ENCODE data around the gene GPC6.

GPC6 gene

GRCh38 chr13:93882086-93882651 lies 655.6 kb downstream of the GPC6 start:
- H3K4me2 ChIP-seq (ENCODE audit: low read depth, low read length, poor library complexity, severe bottlenecking): no peak overlapping the region

DNA sequence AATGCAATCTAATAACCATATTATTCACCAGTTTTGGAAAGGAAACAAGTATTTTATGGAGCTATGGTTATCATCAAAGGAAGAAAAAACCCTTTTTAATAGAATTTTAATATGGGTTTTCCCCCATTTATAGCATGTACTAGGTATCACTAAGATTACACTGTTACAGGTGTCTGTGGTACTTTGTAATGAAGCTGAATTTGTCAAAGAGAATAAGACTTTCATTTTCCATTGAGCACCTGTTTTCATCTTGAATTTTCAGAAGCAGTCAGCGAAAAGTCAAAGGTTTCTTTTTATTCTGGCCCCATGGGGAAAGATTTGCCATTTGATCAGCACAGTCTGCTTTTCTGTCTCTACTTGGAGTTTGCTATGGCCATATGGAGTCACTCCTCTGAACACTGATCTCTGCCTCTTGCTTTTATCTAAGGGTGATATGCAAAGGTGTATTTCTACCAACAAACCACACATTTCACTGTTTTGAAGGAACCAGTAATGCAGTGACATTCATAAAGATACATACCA lies 662.9 kb downstream of the GPC6 start:
- Histone ChIP-seq H2AFZ (ENCODE audit: low read depth, low read length, severe bottlenecking) (no peak overlapping the region), H3F3A (ENCODE audit: insufficient read depth) (no peaks in the 10 kb centered on the region), H3K27me3 (ENCODE audit: low read length) (no peaks in the 10 kb centered on the region), H3K4me2 (ENCODE audit: low read depth, low read length, poor library complexity, severe bottlenecking) (no peak overlapping the region), H4K20me1 (ENCODE audit: low read depth, low read length) (no peaks in the 10 kb centered on the region), H3K9me2 (replicated peaks; ENCODE audit: insufficient read depth, low read length) (no peaks in the 10 kb centered on the region), H3K4me3 (ENCODE audit: insufficient read depth, low read length, poor library complexity, severe bottlenecking) (no peak overlapping the region), H3K27ac (ENCODE audit: low read depth, low read length) (no peak overlapping the region), H3K9ac (ENCODE audit: low read length) (no peak overlapping the region), H3K36me3 (ENCODE audit: low read length) (no peaks in the 10 kb centered on the region), H3K79me2 (ENCODE audit: insufficient read depth, low read length) (no peaks in the 10 kb centered on the region), H3K9me3 (ENCODE audit: insufficient read depth, low read length) (no peaks in the 10 kb centered on the region)
- TF ChIP-seq EZH2phosphoT487 (conservative IDR thresholded peaks at IDR 0.05; ENCODE audit: low read length) (no peak), CTCF (IDR thresholded peaks at IDR 0.05; ENCODE audit: insufficient read depth, low read length, poor library complexity, severe bottlenecking) (no peak)

More at GRCh38 chr13:93882086-93882651, 655.6 kb downstream of the GPC6 start:
- no peaks in the 10 kb centered on the region for H3K79me2 ChIP-seq (ENCODE audit: insufficient read depth, low read length)
- no peaks in the 10 kb centered on the region for H4K20me1 ChIP-seq (ENCODE audit: low read depth, low read length)
- no peak overlapping the region for H3K27ac ChIP-seq (ENCODE audit: low read depth, low read length)
- no peaks in the 10 kb centered on the region for H3F3A ChIP-seq (ENCODE audit: insufficient read depth)
- H3K9me2 ChIP-seq (replicated peaks; ENCODE audit: insufficient read depth, low read length): no peaks in the 10 kb centered on the region
- H3K9ac ChIP-seq (ENCODE audit: low read length): no peak overlapping the region
- H3K4me3 ChIP-seq (ENCODE audit: insufficient read depth, low read length, poor library complexity, severe bottlenecking): no peak overlapping the region
- no peaks in the 10 kb centered on the region for H3K9me3 ChIP-seq (ENCODE audit: insufficient read depth, low read length)
- TF ChIP-seq EZH2phosphoT487 (conservative IDR thresholded peaks at IDR 0.05; ENCODE audit: low read length): no peak
- TF ChIP-seq CTCF (IDR thresholded peaks at IDR 0.05; ENCODE audit: insufficient read depth, low read length, poor library complexity, severe bottlenecking): no peak
- no peaks in the 10 kb centered on the region for H3K27me3 ChIP-seq (ENCODE audit: low read length)
- H2AFZ ChIP-seq (ENCODE audit: low read depth, low read length, severe bottlenecking): no peak overlapping the region
- H3K36me3 ChIP-seq (ENCODE audit: low read length): no peaks in the 10 kb centered on the region

- H3K4me2 ChIP-seq (ENCODE audit: low read depth, low read length, poor library complexity, severe bottlenecking): no peak overlapping the region
- TF ChIP-seq CTCF (IDR thresholded peaks at IDR 0.05; ENCODE audit: insufficient read depth, low read length, poor library complexity, severe bottlenecking) (no peak), EZH2phosphoT487 (conservative IDR thresholded peaks at IDR 0.05; ENCODE audit: low read length) (no peak)
- H3K27ac ChIP-seq (ENCODE audit: low read depth, low read length): no peak overlapping the region
These were observed 673.4 kb downstream of the GPC6 start for GRCh38 chr13:93899981-93900380.

More at GRCh38 chr13:93899981-93900380, 673.4 kb downstream of the GPC6 start:
- Histone ChIP-seq H3K4me3 (ENCODE audit: insufficient read depth, low read length, poor library complexity, severe bottlenecking) (no peak overlapping the region), H2AFZ (ENCODE audit: low read depth, low read length, severe bottlenecking) (no peak overlapping the region), H4K20me1 (ENCODE audit: low read depth, low read length) (no peaks in the 10 kb centered on the region), H3K36me3 (ENCODE audit: low read length) (no peaks in the 10 kb centered on the region), H3K9me3 (ENCODE audit: insufficient read depth, low read length) (no peaks in the 10 kb centered on the region), H3F3A (ENCODE audit: insufficient read depth) (no peaks in the 10 kb centered on the region), H3K27me3 (ENCODE audit: low read length) (no peaks in the 10 kb centered on the region), H3K79me2 (ENCODE audit: insufficient read depth, low read length) (no peaks in the 10 kb centered on the region), H3K9me2 (replicated peaks; ENCODE audit: insufficient read depth, low read length) (no peaks in the 10 kb centered on the region), H3K9ac (ENCODE audit: low read length) (no peak overlapping the region)
